Globus pallidus (tissue), 1 donor: ENCODE data around the gene GP1BB.

Experiments used
- DNase-seq: peaks from one replicate; pipeline ENCODE4 v3.0.0-alpha.2; 2015; ENCODE audit warnings: low spot score

Gene GP1BB

DNA sequence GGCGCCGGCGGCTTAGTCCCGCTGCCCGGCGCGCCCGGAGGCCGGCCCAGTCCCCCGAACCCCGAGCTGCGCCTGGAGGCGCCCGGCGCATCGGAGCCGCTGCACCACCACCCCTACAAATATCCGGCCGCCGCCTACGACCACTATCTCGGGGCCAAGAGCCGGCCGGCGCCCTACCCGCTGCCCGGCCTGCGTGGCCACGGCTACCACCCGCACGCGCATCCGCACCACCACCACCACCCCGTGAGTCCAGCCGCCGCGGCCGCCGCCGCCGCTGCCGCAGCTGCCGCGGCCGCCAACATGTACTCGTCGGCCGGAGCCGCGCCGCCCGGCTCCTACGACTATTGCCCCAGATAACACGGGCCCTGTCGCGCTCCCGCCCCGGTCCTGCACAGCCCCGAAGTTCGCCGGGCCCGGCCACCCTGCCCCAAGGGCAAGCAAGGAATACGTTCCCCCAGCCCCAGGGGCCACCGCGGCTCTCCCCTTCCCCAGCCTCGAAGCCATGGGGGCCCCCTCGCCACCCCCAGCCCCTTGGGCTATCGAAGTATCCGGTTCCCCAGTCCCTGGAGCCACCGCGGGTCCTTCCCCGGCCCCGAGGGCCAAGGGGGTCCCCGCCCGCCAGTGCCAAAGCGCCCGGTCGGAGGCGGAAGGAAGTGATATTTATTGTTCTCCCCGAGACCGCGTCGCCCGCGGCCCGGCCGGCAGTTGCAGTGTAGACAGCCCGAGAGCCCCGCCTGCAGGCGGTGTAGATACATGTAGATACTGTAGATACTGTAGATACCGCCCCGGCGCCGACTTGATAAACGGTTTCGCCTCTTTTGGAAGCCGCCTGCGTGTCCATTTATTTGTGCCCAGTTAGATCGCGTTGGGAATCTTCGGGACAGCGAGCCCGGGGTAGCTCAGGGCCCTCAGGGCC, 43.4 kb downstream of the GP1BB start:
- DNase-seq, result no peak

DNA sequence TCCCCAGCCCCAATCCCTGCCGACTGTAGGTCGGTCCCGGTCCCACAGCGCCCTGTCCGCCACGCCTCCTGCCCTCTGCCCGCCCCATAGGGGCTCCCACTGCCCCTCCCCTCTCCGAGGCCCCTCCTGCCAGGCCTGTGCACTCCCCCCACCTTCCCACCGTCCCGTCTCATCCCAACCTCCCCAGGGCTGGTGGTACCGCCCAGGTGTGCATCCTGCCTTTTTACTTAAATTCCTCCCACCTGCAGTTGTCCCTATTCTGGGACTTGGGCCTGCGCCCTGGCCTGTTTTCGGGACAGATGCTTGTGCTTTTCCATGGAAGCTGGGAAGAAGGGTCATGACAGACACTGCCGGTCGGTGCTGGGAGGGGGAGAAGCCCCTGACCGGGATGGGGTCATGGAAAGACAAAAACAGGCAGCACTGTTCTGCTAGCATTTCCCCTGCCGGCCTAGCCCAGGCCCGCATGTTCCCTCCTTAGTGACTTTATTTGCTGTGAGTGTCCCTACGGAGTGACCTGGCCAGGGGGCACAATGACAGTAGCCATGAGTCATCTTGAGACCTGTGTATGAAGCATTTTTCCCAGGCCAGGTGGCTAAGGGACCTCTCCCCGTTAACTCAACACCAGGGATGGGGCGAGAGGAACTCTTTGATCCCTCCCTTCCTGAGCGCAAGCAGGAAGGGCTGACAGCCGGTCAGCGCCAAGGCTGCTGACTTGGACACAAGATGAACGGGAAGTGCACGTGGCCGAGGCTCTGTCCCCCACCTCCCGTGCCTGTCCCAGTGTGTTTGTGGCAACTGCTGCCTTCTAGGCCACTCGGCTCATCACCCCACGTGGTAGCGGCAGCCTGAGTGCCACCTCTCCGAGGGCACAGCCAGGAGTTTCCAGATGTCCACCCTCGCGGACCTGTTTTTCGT, 44.3 kb downstream of the GP1BB start:
- no peak for DNase-seq

DNA sequence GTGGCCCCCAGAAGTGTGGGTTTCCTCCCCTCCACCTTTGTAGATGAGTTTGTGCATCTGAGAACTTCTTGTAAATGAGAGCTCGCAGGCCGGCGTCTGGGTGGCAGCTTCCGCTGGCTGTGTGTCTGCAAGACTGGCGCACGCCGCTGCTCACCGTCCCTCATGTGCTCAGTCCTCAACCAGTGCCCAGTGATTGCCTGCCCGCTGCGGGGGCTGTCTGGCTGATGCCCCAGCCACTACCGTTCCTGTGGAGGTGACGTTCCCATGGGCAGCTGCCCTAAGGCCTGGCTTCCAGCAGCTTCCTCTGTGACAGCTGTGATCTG, 46.0 kb downstream of the GP1BB start:
- no peak for DNase-seq

DNA sequence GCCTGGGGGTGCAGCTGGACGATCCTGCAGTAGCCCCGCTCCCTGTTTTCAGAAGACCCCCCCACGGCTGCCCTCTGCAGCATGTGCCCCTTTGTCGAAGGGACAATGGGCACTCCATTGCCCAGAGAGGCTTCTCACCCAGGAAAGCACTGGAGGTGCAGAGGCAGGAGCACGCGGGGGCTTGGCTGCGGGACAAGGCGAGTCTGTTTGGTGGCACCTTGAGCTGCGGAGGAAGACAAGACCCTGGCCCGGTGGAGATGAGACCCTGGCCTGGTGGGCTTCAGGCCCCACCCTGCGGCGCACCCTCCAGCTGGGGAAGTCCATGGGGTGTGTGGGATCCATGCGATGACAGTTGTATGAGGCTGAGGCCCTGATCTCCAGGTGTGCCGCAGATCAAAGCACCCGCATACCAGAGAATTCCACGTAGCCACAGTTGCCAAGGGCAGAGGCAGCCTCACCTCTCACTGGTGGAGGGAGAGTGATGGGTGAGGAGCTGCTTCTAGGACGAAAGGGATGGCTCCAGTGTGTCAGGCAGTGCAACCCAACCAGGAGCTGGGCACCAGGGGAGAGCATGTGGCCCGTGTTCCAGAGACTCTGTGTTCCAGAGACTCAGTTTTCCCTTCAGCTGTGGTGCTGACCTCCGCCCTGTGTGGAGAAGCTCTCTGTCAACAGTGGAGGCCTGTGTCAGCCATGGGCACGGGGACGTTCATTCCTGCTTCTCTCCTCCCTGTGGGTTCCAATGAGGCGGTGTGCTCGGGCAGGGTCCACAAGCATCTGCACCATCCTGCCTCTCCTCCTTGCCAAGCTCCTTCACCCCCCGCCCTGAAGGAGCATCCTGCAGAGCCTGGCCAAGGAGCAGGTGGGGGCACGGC, 47.2 kb downstream of the GP1BB start:
- DNase-seq, result no peak

DNA sequence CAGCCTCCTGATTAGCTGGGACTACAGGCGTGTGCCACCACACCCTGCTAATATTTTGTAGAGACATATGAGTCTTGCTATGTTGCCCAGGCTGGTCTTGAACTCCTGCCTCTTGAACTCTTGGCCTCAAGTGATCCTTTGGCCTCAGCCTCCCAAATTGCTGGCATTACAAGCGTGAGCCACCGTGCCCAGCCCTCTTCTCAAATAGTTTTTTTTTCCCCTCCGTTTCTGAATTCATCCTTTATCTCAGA, 49.0 kb downstream of the GP1BB start:
- DNase-seq, result no peak

DNA sequence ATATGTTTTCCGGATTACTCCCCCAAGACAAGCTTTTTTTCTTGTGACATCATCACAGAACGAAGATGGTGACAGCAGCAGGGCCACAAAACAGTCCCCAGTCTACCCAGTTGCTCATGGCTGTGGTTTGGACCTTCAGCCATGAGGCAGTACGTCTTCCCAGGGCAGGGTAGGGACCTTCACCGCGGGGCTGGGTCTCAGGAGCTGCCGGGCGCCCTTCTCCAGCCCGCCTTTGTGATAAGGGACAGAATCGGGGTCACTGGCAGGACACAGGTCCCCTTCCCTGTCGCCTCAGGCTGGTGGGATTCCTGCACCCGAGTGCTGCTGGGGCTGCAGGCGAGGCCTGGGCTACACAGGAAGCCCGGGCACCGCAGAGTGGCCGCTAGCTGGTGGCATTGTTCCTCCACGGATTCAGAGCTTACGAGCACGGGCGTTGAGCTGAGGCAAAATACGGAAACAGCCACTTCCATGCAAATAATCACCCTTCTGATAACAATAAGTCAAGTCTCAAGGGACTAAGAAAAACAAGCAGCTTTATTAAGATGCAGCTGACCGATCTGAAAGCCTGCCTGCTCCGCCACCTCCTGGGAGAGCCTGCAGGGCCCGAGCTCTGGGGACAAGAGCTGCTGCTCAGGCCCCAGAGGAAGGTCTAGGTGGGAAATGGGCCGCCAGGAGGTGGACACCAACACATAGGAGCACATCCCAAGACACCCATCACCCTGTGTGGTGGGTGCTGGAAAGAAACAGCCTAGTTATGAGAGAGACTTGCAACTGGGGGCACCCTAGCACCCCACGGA, 49.5 kb downstream of the GP1BB start:
- DNase-seq, result no peak

DNA sequence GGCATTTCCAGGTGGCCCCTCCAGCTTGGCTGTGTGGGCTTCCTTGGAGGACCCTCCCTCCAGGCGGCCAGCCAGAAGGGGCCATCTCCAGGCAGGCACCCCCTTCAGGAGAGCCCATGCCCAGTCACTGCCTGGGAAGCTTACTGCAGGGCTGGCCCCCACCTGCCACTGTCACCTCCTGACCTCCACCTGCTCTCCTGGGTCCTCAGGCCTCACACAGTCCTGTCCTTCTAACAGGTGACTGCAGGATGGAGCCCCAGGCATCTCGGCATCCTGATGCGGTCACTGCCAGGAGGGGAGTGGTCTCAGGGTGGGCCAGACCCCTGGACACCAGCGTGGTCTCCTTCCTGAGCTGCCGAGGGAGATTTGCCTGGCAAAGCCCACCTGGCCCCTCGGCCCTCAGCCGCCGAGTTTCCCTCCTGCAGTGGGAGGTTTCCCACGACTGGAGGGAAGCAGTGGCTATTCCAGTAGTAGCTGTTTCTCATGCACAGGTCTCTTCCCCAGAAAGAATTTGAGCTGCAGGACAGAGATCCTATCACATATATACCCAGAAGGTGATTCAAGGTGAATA, 50.2 kb downstream of the GP1BB start:
- DNase-seq, result no peak
